Measurements from ENCODE around the gene INPP4A.

GRCh38 chr2:98395977-98396376 lies 48.7 kb upstream of the INPP4A start:
- TF ChIP-seq, protein P1, sequence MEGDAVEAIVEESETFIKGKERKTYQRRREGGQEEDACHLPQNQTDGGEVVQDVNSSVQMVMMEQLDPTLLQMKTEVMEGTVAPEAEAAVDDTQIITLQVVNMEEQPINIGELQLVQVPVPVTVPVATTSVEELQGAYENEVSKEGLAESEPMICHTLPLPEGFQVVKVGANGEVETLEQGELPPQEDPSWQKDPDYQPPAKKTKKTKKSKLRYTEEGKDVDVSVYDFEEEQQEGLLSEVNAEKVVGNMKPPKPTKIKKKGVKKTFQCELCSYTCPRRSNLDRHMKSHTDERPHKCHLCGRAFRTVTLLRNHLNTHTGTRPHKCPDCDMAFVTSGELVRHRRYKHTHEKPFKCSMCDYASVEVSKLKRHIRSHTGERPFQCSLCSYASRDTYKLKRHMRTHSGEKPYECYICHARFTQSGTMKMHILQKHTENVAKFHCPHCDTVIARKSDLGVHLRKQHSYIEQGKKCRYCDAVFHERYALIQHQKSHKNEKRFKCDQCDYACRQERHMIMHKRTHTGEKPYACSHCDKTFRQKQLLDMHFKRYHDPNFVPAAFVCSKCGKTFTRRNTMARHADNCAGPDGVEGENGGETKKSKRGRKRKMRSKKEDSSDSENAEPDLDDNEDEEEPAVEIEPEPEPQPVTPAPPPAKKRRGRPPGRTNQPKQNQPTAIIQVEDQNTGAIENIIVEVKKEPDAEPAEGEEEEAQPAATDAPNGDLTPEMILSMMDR (IDR thresholded peaks at IDR 0.05; ENCODE audit: low read depth, low read length), result no peak
- no peak for TF ChIP-seq EZH2phosphoT487 (IDR thresholded peaks at IDR 0.05; ENCODE audit: low read depth)

All from OCI-LY3 (cell line).